DND-41 (cell line): ENCODE measurements around the gene TMC5.

Experiments
- ATAC-seq: fragments of 200-7000 bp; cut with Tn5 transposase; 3 replicates; pipeline ENCODE4 v1.9.1; 2021; ENCODE audit warnings: low read depth; ENCODE audit not compliant: insufficient read depth
- DNase-seq: peaks from one replicate; pipeline ENCODE4 v3.0.0-alpha.2; 2020
- H2AFZ ChIP-seq: 2 replicates; pipeline ENCODE4 v1.6.0; 2012; ENCODE audit warnings: low read depth, low read length
- H3K27ac ChIP-seq: 2 replicates; pipeline ENCODE4 v1.5.1; 2012; ENCODE audit warnings: low read length, inconsistent platforms
- H3K27me3 ChIP-seq: fragments of 200-600 bp; sonication (generic); 2 replicates; pipeline ENCODE4 v1.6.0; 2012; ENCODE audit warnings: low read length, mild to moderate bottlenecking, inconsistent platforms; ENCODE audit not compliant: insufficient read depth, poor library complexity
- H3K36me3 ChIP-seq: 2 replicates; pipeline ENCODE4 v1.5.1; 2012; ENCODE audit warnings: low read length, inconsistent platforms; ENCODE audit not compliant: insufficient read depth
- H3K4me1 ChIP-seq: 2 replicates; pipeline ENCODE4 v1.5.1; 2012; ENCODE audit warnings: mild to moderate bottlenecking, low read length; ENCODE audit not compliant: insufficient read depth
- H3K4me2 ChIP-seq: 2 replicates; pipeline ENCODE4 v1.6.0; 2012; ENCODE audit warnings: mild to moderate bottlenecking, moderate library complexity, low read length, inconsistent platforms; ENCODE audit not compliant: insufficient read depth
- H3K4me3 ChIP-seq, 2 experiments: fragments of 200-600 bp in 1 of 2; shearing (Covaris generic) in 1 of 2; 2 replicates each; pipeline ENCODE4 v1.5.1; 2012 to 2016; ENCODE audit warnings: inconsistent platforms in 2 of 2, low read length in 2 of 2, mild to moderate bottlenecking in 2 of 2, low read depth in 1 of 2, moderate library complexity in 1 of 2
- H3K79me2 ChIP-seq: 2 replicates; pipeline ENCODE4 v1.6.0; 2012; ENCODE audit warnings: low read length, inconsistent platforms; ENCODE audit not compliant: insufficient read depth
- H3K9ac ChIP-seq: 2 replicates; pipeline ENCODE4 v1.6.0; 2012; ENCODE audit warnings: low read depth, mild to moderate bottlenecking, inconsistent platforms, low read length, moderate library complexity
- H3K9me3 ChIP-seq: 2 replicates; pipeline ENCODE4 v1.5.1; 2012; ENCODE audit warnings: low read length, moderate library complexity, mild to moderate bottlenecking, inconsistent platforms; ENCODE audit not compliant: insufficient read depth, severe bottlenecking
- H4K20me1 ChIP-seq: 2 replicates; pipeline ENCODE4 v1.6.0; 2012; ENCODE audit warnings: low read length; ENCODE audit not compliant: insufficient read depth
- EZH2 ChIP-seq: IDR thresholded peaks from 3 replicates; pipeline ENCODE4 v1.6.1; 2012; ENCODE audit warnings: borderline replicate concordance, low read depth, mild to moderate bottlenecking, moderate library complexity, low read length, inconsistent platforms; ENCODE audit not compliant: severe bottlenecking
- TF ChIP-seq, protein P1 (sequence below): IDR thresholded peaks from 2 replicates; pipeline ENCODE4 v1.5.1; 2012; ENCODE audit warnings: borderline replicate concordance, low read length, moderate library complexity, mild to moderate bottlenecking; ENCODE audit not compliant: poor library complexity, severe bottlenecking; ENCODE audit errors: extremely low read depth

Gene TMC5

DNA sequence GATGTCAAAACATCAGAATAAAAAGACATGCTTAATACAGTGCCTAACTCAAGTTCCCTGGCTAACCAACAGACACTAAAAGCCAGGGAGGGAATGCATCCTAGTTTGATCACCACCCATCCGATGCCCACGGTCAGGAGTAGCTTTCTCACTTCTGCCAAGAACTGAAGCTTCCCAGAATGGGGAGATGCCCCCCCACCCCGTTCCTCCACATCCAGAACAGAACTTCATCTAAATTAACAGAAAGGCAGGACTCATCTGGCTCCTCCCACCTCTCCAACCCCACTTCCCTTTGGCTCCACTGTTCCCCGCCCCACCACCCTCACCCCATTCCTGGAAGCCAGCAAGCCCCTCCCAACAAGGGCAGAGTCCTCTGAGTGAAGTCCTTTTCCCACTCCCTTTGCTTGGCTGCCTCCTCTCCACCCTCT lies 70.5 kb downstream of the TMC5 start:
- Histone ChIP-seq H3K36me3 (no peaks in the 10 kb centered on the region), H3K79me2 (no peaks in the 10 kb centered on the region), H3K4me2 (no peak overlapping the region), H3K4me3 (no peak overlapping the region), H3K9ac (no peak overlapping the region), H3K9me3 (no peaks in the 10 kb centered on the region), H4K20me1 (no peaks in the 10 kb centered on the region), H2AFZ (no peak overlapping the region), H3K4me1 (no peaks in the 10 kb centered on the region), H3K27ac (no peak overlapping the region), H3K27me3 (no peaks in the 10 kb centered on the region)
- TF ChIP-seq, protein P1, sequence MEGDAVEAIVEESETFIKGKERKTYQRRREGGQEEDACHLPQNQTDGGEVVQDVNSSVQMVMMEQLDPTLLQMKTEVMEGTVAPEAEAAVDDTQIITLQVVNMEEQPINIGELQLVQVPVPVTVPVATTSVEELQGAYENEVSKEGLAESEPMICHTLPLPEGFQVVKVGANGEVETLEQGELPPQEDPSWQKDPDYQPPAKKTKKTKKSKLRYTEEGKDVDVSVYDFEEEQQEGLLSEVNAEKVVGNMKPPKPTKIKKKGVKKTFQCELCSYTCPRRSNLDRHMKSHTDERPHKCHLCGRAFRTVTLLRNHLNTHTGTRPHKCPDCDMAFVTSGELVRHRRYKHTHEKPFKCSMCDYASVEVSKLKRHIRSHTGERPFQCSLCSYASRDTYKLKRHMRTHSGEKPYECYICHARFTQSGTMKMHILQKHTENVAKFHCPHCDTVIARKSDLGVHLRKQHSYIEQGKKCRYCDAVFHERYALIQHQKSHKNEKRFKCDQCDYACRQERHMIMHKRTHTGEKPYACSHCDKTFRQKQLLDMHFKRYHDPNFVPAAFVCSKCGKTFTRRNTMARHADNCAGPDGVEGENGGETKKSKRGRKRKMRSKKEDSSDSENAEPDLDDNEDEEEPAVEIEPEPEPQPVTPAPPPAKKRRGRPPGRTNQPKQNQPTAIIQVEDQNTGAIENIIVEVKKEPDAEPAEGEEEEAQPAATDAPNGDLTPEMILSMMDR, result no peak
- no peak for TF ChIP-seq EZH2
- DNase-seq (no peak), ATAC-seq (no peak)

DNA sequence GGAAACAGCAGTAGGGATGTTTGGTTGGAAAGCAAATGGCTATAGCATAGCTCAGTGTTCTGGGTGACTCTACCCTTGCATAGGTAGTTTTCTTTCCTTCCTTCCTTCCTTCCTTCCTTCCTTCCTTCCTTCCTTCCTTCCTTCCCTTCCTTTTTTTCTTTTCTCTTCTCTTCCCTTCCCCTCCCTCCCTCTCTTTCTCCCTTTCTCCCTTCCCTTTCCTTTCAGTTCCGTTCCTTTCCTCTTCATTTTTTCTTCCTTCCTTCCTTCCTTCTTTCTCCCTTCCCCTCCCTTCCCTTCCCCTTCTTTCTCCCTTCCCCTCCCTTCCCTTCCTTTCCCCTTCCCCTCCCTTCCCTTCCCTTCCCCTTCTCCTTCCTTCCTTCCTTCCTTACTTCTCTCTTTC lies 72.9 kb downstream of the TMC5 start:
- no peak for DNase-seq
- H3K4me2 ChIP-seq, result no peak overlapping the region
- ATAC-seq, result no peak

DNA sequence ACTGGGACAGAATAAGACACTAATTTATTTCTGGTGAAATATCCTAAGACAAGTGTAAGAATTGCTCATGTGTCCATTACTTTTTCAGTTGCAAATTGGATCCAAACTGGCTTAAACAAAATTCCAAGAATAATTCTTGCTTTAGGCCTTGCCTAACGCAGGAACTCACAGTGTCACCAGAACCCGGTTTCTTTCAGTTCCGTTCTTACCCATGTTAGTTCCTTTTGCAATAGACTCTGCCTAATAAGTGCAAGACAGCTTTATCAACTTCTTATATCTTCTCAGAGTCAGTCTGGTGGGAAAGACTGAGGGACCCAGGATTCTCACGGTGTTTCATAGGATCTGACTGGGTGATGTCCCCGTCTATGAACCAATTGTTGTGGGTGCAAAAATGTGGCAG lies 79.5 kb downstream of the TMC5 start:
- no peak overlapping the region for H3K4me3 ChIP-seq
- no peaks in the 10 kb centered on the region for H3K9me3 ChIP-seq
- H3K36me3 ChIP-seq, result peaks cover 28% of the 10 kb centered on the region
- no peak overlapping the region for H2AFZ ChIP-seq
- H3K27me3 ChIP-seq, result no peaks in the 10 kb centered on the region
- H3K4me2 ChIP-seq, result no peak overlapping the region
- no peaks in the 10 kb centered on the region for H3K4me1 ChIP-seq
- TF ChIP-seq, protein P1, result no peak
- no peak for TF ChIP-seq EZH2
- no peaks in the 10 kb centered on the region for H4K20me1 ChIP-seq
- DNase-seq (no peak), ATAC-seq (no peak)
- H3K9ac ChIP-seq, result no peak overlapping the region
- H3K27ac ChIP-seq, result no peak overlapping the region
- H3K79me2 ChIP-seq, result no peaks in the 10 kb centered on the region

More for the DNA sequence above, 72.9 kb downstream of the TMC5 start:
- H3K4me3 ChIP-seq, result no peak overlapping the region
- no peaks in the 10 kb centered on the region for H3K27me3 ChIP-seq
- no peak overlapping the region for H3K27ac ChIP-seq
- H3K79me2 ChIP-seq, result no peaks in the 10 kb centered on the region
- TF ChIP-seq EZH2, result no peak
- TF ChIP-seq, protein P1, result no peak
- no peaks in the 10 kb centered on the region for H3K4me1 ChIP-seq
- H3K36me3 ChIP-seq, result no peaks in the 10 kb centered on the region
- H3K9me3 ChIP-seq, result no peaks in the 10 kb centered on the region
- H4K20me1 ChIP-seq, result no peaks in the 10 kb centered on the region
- no peak overlapping the region for H3K9ac ChIP-seq
- no peak overlapping the region for H2AFZ ChIP-seq

DNA sequence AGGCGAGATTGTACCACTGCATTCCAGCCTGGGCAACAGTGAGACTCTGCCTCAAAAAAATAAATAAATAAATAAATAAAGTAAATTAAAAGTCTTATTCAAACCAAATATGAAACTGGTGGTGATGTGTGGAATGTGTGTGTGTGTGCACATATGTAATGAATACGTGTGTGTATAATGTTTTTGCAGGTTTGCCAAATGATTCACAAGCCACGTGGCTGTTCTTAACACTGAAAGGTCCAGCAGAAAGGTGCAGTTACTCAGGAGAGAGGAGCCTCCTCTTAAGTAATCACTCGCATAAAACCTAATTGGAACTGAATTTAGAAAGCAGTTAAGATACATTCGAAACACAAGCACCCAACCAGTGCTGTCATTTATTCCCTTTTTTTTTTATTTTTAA lies 81.3 kb downstream of the TMC5 start:
- Histone ChIP-seq H4K20me1 (peaks cover 2% of the 10 kb centered on the region; the same call in 1 of the 2 replicates), H3K36me3 (peaks cover 46% of the 10 kb centered on the region), H3K27ac (no peak overlapping the region), H2AFZ (no peak overlapping the region), H3K79me2 (no peaks in the 10 kb centered on the region), H3K27me3 (no peaks in the 10 kb centered on the region), H3K9me3 (no peaks in the 10 kb centered on the region), H3K4me1 (no peaks in the 10 kb centered on the region), H3K4me2 (no peak overlapping the region), H3K9ac (no peak overlapping the region), H3K4me3 (no peak overlapping the region)
- DNase-seq (no peak), ATAC-seq (no peak)
- TF ChIP-seq, protein P1, result no peak
